Nephron (organoid): ENCODE measurements around the gene NHLRC1.

ENCODE experiments used
- H3K27ac Mint-ChIP-seq, 3 experiments: 2 replicates each; pipeline ENCODE4 v1.8.0; 2020; ENCODE audit warnings: mixed read lengths in 3 of 3, mild to moderate bottlenecking in 2 of 3, moderate library complexity in 1 of 3
- H3K27me3 Mint-ChIP-seq: 2 replicates; pipeline ENCODE4 v1.8.0; 2021; ENCODE audit warnings: low read depth, mild to moderate bottlenecking, moderate library complexity, mixed read lengths
- H3K36me3 Mint-ChIP-seq: 2 replicates; pipeline ENCODE4 v1.8.0; 2020; ENCODE audit warnings: low read depth, mixed read lengths
- H3K4me1 Mint-ChIP-seq: 2 replicates; pipeline ENCODE4 v1.8.0; 2020; ENCODE audit warnings: mixed read lengths
- H3K4me3 Mint-ChIP-seq, 3 experiments: 2 replicates each; pipeline ENCODE4 v1.8.0; 2020; ENCODE audit warnings: mild to moderate bottlenecking in 3 of 3, mixed read lengths in 3 of 3, moderate library complexity in 2 of 3
- H3K9me3 Mint-ChIP-seq: 2 replicates; pipeline ENCODE4 v1.8.0; 2020; ENCODE audit warnings: mixed read lengths
- TF ChIP-seq, protein P1 (sequence below), 3 experiments: fragments of 200-600 bp; sonication (generic); IDR thresholded peaks; one replicate each; pipeline ENCODE4 v1.5.0; 2021; ENCODE audit warnings: antibody characterized with exemption in 3 of 3; ENCODE audit not compliant: unreplicated experiment in 3 of 3

NHLRC1 gene

DNA sequence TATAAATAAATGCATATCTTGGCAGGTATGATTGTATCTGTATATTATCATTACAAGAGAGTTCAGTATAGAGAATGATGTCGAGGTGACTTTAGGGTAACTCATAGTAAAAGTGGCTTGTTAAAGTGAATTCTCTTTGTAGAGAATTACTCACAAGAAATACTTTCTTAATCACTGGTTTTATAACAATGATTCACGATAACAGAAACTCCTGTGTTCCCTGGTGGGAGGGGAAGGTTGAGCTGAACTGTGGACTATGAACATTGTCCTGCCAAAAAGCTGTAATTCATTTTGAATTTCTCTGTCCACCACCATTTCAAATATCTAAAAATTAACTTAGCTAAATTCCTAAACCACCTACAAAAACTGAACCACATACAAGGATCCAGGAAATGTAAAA, 24.7 kb upstream of the NHLRC1 start:
- Mint-ChIP-seq H3K4me1 (peaks cover 6% of the 10 kb centered on the region), H3K4me3 (no peak overlapping the region), H3K27me3 (peaks cover 4% of the 10 kb centered on the region), H3K27ac (peak overlapping the region; percentile 62 to 73 (median 72)), H3K9me3 (no peaks in the 10 kb centered on the region), H3K36me3 (peaks cover 20% of the 10 kb centered on the region)
- TF ChIP-seq, protein P1, sequence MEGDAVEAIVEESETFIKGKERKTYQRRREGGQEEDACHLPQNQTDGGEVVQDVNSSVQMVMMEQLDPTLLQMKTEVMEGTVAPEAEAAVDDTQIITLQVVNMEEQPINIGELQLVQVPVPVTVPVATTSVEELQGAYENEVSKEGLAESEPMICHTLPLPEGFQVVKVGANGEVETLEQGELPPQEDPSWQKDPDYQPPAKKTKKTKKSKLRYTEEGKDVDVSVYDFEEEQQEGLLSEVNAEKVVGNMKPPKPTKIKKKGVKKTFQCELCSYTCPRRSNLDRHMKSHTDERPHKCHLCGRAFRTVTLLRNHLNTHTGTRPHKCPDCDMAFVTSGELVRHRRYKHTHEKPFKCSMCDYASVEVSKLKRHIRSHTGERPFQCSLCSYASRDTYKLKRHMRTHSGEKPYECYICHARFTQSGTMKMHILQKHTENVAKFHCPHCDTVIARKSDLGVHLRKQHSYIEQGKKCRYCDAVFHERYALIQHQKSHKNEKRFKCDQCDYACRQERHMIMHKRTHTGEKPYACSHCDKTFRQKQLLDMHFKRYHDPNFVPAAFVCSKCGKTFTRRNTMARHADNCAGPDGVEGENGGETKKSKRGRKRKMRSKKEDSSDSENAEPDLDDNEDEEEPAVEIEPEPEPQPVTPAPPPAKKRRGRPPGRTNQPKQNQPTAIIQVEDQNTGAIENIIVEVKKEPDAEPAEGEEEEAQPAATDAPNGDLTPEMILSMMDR (IDR thresholded peaks at IDR 0.05; ENCODE audit: unreplicated experiment in 3 of 3): no peak

DNA sequence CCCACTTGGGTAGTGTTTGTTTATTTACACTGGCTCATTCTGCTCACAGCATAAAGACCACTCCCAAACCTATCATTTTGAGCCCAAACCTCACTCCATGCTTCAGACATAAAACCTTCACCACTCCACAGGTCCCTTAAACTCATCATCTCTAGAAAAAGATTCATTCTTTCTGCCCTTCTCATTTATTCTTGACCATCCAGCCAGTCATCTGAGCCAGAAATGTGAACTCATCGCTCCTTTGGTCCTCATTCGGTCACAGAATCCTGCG, 20.0 kb upstream of the NHLRC1 start:
- H3K36me3 Mint-ChIP-seq: peaks cover 37% of the 10 kb centered on the region
- TF ChIP-seq, protein P1 (IDR thresholded peaks at IDR 0.05; ENCODE audit: unreplicated experiment in 3 of 3): no peak
- H3K9me3 Mint-ChIP-seq: no peaks in the 10 kb centered on the region
- peak overlapping the region in 1 of 3 experiments; percentile 4 for H3K27ac Mint-ChIP-seq
- H3K4me3 Mint-ChIP-seq: no peak overlapping the region
- H3K4me1 Mint-ChIP-seq: peaks cover 6% of the 10 kb centered on the region
- no peaks in the 10 kb centered on the region for H3K27me3 Mint-ChIP-seq

DNA sequence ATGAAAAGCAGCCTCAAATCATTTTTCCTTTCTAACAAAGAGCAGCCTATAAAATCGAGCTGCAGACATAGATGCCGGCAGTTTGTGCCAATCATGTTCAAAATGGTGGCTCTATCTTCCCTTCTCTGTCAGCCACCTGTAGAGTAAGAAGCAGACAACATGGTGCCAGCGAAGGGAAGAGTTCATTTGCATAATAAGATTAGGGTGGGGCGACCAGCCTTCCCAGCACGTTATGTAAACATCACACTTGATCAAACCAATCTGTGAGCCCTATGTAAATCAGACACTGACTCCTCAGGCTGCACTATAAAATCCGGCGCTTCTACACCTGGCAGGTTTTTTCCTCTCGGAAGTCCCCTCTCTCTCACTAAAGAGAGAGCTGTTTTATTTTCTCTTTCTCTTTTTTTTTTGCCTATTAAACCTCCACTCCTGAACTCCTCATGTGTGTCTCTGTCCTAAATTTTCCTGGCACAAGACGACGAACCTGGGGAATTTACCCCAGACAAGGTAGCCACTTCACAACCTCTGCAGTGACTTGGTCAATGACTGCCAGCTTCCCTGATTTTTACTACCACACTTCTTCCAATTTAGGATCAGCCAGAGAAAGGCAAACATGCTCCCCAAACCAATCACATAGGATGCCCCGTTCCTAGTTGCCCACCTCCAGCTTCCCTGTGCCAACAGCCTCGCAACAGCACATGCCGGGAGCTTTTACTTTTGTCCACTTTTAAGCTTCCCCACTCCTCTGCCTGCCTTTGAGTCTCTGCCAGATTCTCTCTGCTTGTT, 19.5 kb upstream of the NHLRC1 start:
- H3K36me3 Mint-ChIP-seq: peaks cover 40% of the 10 kb centered on the region
- no peaks in the 10 kb centered on the region for H3K9me3 Mint-ChIP-seq
- peaks cover 6% of the 10 kb centered on the region for H3K4me1 Mint-ChIP-seq
- no peak overlapping the region for H3K27ac Mint-ChIP-seq
- no peaks in the 10 kb centered on the region for H3K27me3 Mint-ChIP-seq
- no peak overlapping the region for H3K4me3 Mint-ChIP-seq
- TF ChIP-seq, protein P1 (IDR thresholded peaks at IDR 0.05; ENCODE audit: unreplicated experiment in 3 of 3): no peak

DNA sequence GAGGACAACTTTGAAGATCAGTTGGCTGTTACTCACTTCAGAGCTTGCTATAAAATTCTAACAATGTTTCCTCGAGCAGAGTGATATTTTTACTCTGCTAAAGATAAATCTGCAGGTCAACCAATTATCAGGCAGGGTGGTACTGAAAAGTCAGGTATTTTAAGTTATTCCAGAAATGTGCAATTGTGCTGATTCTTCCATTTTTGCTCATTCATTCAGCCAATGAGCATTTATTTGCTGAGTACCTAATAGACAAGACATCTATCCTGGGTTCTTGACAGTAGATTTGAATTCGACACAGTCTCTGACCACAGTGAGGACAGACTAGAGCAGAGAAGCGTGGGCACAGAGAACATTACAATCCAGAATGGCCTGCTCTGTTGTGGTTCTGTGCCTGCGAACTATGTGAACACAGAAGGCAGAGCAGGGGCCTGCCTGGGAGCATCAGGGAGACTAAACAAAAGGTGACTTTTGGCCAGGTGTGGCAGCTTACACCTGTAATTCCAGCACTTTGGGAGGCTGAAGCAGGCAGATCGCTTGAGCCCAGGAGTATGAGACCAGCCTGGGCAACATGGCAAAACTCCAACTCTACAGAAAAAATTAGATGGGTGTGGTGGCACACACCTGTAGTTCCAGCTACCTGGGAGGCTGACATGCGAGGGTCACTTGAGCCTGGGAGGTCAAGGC, 17.6 kb upstream of the NHLRC1 start:
- H3K27ac Mint-ChIP-seq: no peak overlapping the region
- TF ChIP-seq, protein P1 (IDR thresholded peaks at IDR 0.05; ENCODE audit: unreplicated experiment in 3 of 3): no peak
- H3K4me3 Mint-ChIP-seq: no peak overlapping the region
- H3K4me1 Mint-ChIP-seq: peaks cover 6% of the 10 kb centered on the region
- H3K9me3 Mint-ChIP-seq: no peaks in the 10 kb centered on the region
- peaks cover 45% of the 10 kb centered on the region for H3K36me3 Mint-ChIP-seq
- H3K27me3 Mint-ChIP-seq: no peaks in the 10 kb centered on the region

DNA sequence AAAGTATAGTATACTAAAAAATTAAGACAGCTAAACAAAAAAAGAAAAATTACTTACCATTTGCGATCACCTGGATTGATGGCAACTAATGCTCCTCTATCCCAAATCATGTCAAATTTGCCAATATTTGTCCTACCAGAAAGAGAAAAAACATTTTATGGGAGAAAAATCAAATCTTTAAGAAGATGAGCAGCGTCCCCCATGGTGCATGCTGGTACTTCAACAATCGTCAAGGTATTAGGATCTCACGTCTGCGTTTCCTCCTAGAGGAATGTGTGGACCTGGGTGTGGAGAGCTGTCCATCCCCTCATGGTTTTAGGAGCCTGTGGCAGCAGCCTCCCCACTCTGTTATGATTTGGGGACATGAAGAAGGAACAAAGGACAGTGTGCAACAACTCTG, 16.4 kb upstream of the NHLRC1 start:
- Mint-ChIP-seq H3K27me3 (no peaks in the 10 kb centered on the region), H3K4me3 (no peak overlapping the region), H3K36me3 (peaks cover 50% of the 10 kb centered on the region), H3K27ac (no peak overlapping the region), H3K9me3 (no peaks in the 10 kb centered on the region), H3K4me1 (peaks cover 6% of the 10 kb centered on the region)
- TF ChIP-seq, protein P1 (IDR thresholded peaks at IDR 0.05; ENCODE audit: unreplicated experiment in 3 of 3): no peak

DNA sequence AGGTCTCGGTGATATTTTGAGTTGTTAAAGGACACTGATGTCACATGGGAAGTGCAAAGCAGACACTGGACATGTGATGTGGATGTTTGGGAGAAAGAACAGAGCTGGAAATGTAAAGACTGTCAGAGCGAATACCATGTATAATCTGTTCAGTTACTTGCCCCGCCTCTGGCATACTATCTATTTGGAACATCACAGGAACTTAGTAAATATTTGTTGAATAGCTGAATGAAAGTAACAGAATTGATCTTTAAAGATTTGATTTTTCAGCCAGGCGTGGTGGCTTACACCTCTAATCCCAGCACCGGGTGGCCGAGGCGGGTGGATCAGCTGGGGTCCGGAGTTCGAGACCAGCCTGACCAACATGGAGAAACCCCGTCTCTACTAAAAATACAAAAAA, 13.8 kb upstream of the NHLRC1 start:
- TF ChIP-seq, protein P1 (IDR thresholded peaks at IDR 0.05; ENCODE audit: unreplicated experiment in 3 of 3): no peak
- Mint-ChIP-seq H3K4me1 (no peaks in the 10 kb centered on the region), H3K27ac (no peak overlapping the region), H3K27me3 (no peaks in the 10 kb centered on the region), H3K9me3 (no peaks in the 10 kb centered on the region), H3K4me3 (no peak overlapping the region), H3K36me3 (peaks cover 43% of the 10 kb centered on the region)
